Neural progenitor cell (in vitro differentiated cells): ENCODE data around the gene UGT1A8. TPM values are rescaled to one million over a fixed set of nuclear protein-coding genes. Genes with fewer than 3 reads are reported as not detected.
"Not testable (repeated sequence)": the region's sequence is repeated elsewhere in the genome, so short reads cannot be mapped to it uniquely, and the experiment has no call there.

ENCODE experiments used
- DNase-seq: peaks from one replicate; pipeline ENCODE4 v3.0.0-alpha.2; 2016; ENCODE audit warnings: low spot score
- H2AFZ ChIP-seq: fragments of 200-600 bp; sonication (generic); replicated peaks from 2 replicates; pipeline ENCODE4 v1.6.1; 2016; ENCODE audit warnings: antibody characterized with exemption
- H3F3A ChIP-seq: fragments of 200-600 bp; sonication (generic); 2 replicates; pipeline ENCODE4 v1.6.1; 2016; ENCODE audit warnings: antibody characterized with exemption, low read depth
- H3K27ac ChIP-seq: fragments of 200-600 bp; sonication (generic); 2 replicates; pipeline ENCODE4 v1.5.1; 2016; ENCODE audit warnings: mild to moderate bottlenecking
- H3K27me3 ChIP-seq: fragments of 200-600 bp; sonication (generic); 2 replicates; pipeline ENCODE4 v1.6.1; 2016; ENCODE audit warnings: mild to moderate bottlenecking, moderate library complexity
- H3K36me3 ChIP-seq: fragments of 200-600 bp; sonication (generic); 2 replicates; pipeline ENCODE4 v1.5.1; 2016
- H3K4me1 ChIP-seq: fragments of 200-600 bp; sonication (generic); 2 replicates; pipeline ENCODE4 v1.6.1; 2016; ENCODE audit warnings: mixed run types
- H3K4me2 ChIP-seq: fragments of 200-600 bp; sonication (generic); 2 replicates; pipeline ENCODE4 v1.6.1; 2016
- H3K4me3 ChIP-seq: fragments of 200-600 bp; sonication (generic); 2 replicates; pipeline ENCODE4 v1.5.1; 2016
- H3K79me2 ChIP-seq: fragments of 200-600 bp; sonication (generic); 2 replicates; pipeline ENCODE4 v1.6.1; 2016; ENCODE audit warnings: low read depth
- H3K9ac ChIP-seq: fragments of 200-600 bp; sonication (generic); 2 replicates; pipeline ENCODE4 v1.6.1; 2016
- H3K9me3 ChIP-seq: fragments of 200-600 bp; sonication (generic); 2 replicates; pipeline ENCODE4 v1.5.1; 2016; ENCODE audit warnings: low read depth
- H4K20me1 ChIP-seq: fragments of 200-600 bp; sonication (generic); 2 replicates; pipeline ENCODE4 v1.6.1; 2016; ENCODE audit warnings: low read depth
- H3K27ac Mint-ChIP-seq: 3 replicates; pipeline ENCODE4 v1.8.0; 2021; ENCODE audit warnings: mixed read lengths
- H3K27me3 Mint-ChIP-seq: 2 replicates; pipeline ENCODE4 v1.8.0; 2022; ENCODE audit warnings: low read depth, mild to moderate bottlenecking, inconsistent platforms, moderate library complexity, mixed read lengths; ENCODE audit not compliant: insufficient read depth
- H3K36me3 Mint-ChIP-seq: 3 replicates; pipeline ENCODE4 v1.8.0; 2021; ENCODE audit warnings: mixed read lengths
- H3K4me1 Mint-ChIP-seq: 3 replicates; pipeline ENCODE4 v1.8.0; 2021; ENCODE audit warnings: mixed read lengths
- H3K4me3 Mint-ChIP-seq: 3 replicates; pipeline ENCODE4 v1.8.0; 2021; ENCODE audit warnings: mild to moderate bottlenecking, moderate library complexity, mixed read lengths
- H3K9me3 Mint-ChIP-seq: 3 replicates; pipeline ENCODE4 v1.8.0; 2020; ENCODE audit warnings: mixed read lengths
- EZH2 ChIP-seq: fragments of 200-600 bp; sonication (generic); IDR thresholded peaks from 2 replicates; pipeline ENCODE4 v1.6.1; 2017; ENCODE audit warnings: antibody characterized with exemption, mild to moderate bottlenecking, moderate library complexity
- EZH2phosphoT487 ChIP-seq: fragments of 200-600 bp; sonication (generic); IDR thresholded peaks from 2 replicates; pipeline ENCODE4 v1.6.1; 2017; ENCODE audit warnings: antibody characterized with exemption
- total RNA-seq: library from RNA; depleted of rRNA; stranded (reverse); fragments of >200 nt; gene quantifications from 2 replicates; pipeline ENCODE4 v1.2.3, GENCODE V29; 2015; ENCODE audit warnings: low replicate concordance
- TF ChIP-seq, protein P1 (sequence below): fragments of 200-600 bp; sonication (generic); IDR thresholded peaks from 2 replicates; pipeline ENCODE4 v1.5.1; 2017; ENCODE audit warnings: antibody characterized with exemption, mild to moderate bottlenecking

UGT1A8 gene
- total RNA-seq, 1 donor from 2014 or later, result not detected

DNA sequence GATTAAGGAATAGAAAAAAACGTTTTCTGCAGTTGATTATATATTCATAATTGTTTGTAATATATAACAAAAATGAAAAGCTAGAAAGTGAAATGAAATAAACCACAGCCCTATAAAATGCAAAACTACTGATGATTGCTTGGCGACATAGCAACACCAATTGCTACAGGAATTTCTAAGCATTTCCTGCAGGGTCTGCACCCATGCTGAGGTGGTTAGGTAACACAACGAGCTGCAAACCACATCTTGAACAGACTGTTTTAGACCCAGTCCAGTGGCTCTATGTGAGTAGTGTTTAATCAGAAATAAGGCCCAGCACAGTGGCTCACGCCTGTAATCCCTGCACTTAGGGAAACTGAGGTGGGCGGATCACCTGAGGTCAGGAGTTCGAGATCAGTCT lies 37.1 kb downstream of the UGT1A8 start:
- no peaks in the 10 kb centered on the region for H3K4me1 Mint-ChIP-seq
- H3K27ac ChIP-seq, result no peak overlapping the region
- no peaks in the 10 kb centered on the region for H3K9me3 ChIP-seq
- no peak overlapping the region for H3K4me3 Mint-ChIP-seq
- TF ChIP-seq EZH2phosphoT487, result no peak
- TF ChIP-seq, protein P1, sequence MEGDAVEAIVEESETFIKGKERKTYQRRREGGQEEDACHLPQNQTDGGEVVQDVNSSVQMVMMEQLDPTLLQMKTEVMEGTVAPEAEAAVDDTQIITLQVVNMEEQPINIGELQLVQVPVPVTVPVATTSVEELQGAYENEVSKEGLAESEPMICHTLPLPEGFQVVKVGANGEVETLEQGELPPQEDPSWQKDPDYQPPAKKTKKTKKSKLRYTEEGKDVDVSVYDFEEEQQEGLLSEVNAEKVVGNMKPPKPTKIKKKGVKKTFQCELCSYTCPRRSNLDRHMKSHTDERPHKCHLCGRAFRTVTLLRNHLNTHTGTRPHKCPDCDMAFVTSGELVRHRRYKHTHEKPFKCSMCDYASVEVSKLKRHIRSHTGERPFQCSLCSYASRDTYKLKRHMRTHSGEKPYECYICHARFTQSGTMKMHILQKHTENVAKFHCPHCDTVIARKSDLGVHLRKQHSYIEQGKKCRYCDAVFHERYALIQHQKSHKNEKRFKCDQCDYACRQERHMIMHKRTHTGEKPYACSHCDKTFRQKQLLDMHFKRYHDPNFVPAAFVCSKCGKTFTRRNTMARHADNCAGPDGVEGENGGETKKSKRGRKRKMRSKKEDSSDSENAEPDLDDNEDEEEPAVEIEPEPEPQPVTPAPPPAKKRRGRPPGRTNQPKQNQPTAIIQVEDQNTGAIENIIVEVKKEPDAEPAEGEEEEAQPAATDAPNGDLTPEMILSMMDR, result no peak
- no peak for TF ChIP-seq EZH2
- H3F3A ChIP-seq, result no peaks in the 10 kb centered on the region
- no peaks in the 10 kb centered on the region for H3K4me1 ChIP-seq
- no peak overlapping the region for H3K4me3 ChIP-seq
- no peaks in the 10 kb centered on the region for H3K79me2 ChIP-seq
- H2AFZ ChIP-seq, result no peak overlapping the region
- no peak overlapping the region for H3K9ac ChIP-seq
- peaks cover 2% of the 10 kb centered on the region for H3K27me3 Mint-ChIP-seq
- H4K20me1 ChIP-seq, result no peaks in the 10 kb centered on the region
- no peaks in the 10 kb centered on the region for H3K9me3 Mint-ChIP-seq
- no peak for DNase-seq
- H3K36me3 ChIP-seq, result no peaks in the 10 kb centered on the region
- H3K27me3 ChIP-seq, result no peaks in the 10 kb centered on the region
- H3K27ac Mint-ChIP-seq, result no peak overlapping the region
- H3K36me3 Mint-ChIP-seq, result no peaks in the 10 kb centered on the region
- no peak overlapping the region for H3K4me2 ChIP-seq

DNA sequence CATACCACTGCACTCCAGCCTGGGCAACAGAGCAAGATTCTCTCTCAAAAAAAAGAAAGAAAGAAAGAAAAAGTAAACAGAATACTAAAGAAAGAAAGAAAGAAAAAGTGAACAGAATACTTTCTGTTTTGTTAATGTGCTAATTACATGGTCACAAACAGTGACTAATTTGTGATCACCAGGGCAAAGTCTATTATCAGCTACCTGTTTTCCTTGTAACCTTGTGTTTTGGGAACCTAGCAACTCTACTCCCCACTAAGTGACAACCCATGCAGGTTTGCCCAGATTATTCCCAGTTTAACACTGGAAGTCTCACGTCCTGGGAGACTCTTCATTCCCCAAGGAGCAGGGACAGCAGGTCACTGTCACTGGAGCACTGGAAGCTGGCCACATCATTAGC lies 37.6 kb downstream of the UGT1A8 start:
- no peaks in the 10 kb centered on the region for H3K36me3 ChIP-seq
- Mint-ChIP-seq H3K4me3 (no peak overlapping the region), H3K27me3 (peaks cover 2% of the 10 kb centered on the region), H3K36me3 (no peaks in the 10 kb centered on the region), H3K27ac (no peak overlapping the region), H3K4me1 (no peaks in the 10 kb centered on the region), H3K9me3 (no peaks in the 10 kb centered on the region)
- H3K9me3 ChIP-seq, result no peaks in the 10 kb centered on the region
- H3K27ac ChIP-seq, result no peak overlapping the region
- H3F3A ChIP-seq, result no peaks in the 10 kb centered on the region
- H3K27me3 ChIP-seq, result no peaks in the 10 kb centered on the region
- no peak overlapping the region for H2AFZ ChIP-seq
- no peaks in the 10 kb centered on the region for H3K79me2 ChIP-seq
- no peaks in the 10 kb centered on the region for H3K4me1 ChIP-seq
- H3K4me3 ChIP-seq, result no peak overlapping the region
- no peak for TF ChIP-seq EZH2
- TF ChIP-seq, protein P1, result no peak
- no peak overlapping the region for H3K9ac ChIP-seq
- no peak for DNase-seq
- no peak overlapping the region for H3K4me2 ChIP-seq
- no peaks in the 10 kb centered on the region for H4K20me1 ChIP-seq

DNA sequence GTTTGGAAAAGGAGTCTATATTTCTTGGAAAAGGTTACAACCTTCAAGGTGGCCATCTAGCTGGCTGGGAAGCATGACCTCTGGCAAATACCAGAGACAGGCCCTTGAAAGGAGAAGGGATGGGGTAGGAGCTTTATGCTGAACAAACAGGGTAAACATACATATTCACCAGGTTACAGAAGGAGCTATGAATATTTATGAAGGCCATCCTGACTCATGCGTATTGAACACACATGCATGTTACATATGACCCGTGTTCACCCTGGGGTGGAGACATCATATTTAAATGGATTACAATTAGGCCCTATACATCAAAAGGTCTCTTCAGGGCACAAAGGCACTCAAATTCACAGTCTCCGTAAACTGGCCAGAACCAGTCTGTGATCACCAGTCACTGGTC lies 38.5 kb downstream of the UGT1A8 start:
- DNase-seq, H3K9ac ChIP-seq, H3K9me3 Mint-ChIP-seq, H3K27me3 ChIP-seq, H3K4me2 ChIP-seq, H3K4me3 ChIP-seq, H3F3A ChIP-seq, H3K27ac ChIP-seq, H3K27ac Mint-ChIP-seq, H3K36me3 ChIP-seq, H3K36me3 Mint-ChIP-seq, H3K79me2 ChIP-seq, H2AFZ ChIP-seq, H3K4me3 Mint-ChIP-seq, H3K4me1 Mint-ChIP-seq, H3K4me1 ChIP-seq, H3K9me3 ChIP-seq, H3K27me3 Mint-ChIP-seq, H4K20me1 ChIP-seq: not testable (repeated sequence)

DNA sequence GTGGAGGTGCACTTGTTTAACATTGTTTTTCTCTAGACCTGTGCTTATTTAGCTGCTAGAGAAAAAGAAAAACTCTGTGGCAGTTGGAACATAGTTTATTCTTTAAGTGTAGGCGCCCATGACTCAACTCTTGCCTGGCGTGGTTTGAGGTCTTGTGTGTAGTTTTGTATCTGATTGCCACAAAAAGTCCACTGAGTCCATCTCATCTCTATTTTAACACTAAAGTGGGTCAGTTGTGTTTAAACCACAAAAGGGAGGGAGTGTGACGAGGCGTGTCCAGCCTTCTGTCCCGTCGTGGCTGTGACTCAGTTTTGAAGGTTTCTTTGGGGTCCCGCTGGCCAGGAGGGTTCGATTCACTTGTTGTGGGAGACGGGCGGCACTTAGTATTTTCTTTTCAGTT lies 39.0 kb downstream of the UGT1A8 start:
- Mint-ChIP-seq H3K9me3 (no peaks in the 10 kb centered on the region), H3K36me3 (no peaks in the 10 kb centered on the region)

More for the DNA sequence above, 39.0 kb downstream of the UGT1A8 start:
- H3K9me3 ChIP-seq, result no peaks in the 10 kb centered on the region
- H3K27ac Mint-ChIP-seq, result peak overlapping the region; percentile 19
- H3K4me2 ChIP-seq, result no peak overlapping the region
- no peak overlapping the region for H2AFZ ChIP-seq
- DNase-seq, result no peak
- TF ChIP-seq, protein P1, result no peak
- no peaks in the 10 kb centered on the region for H3K79me2 ChIP-seq
- no peak overlapping the region for H3K9ac ChIP-seq
- H3K4me3 Mint-ChIP-seq, result no peak overlapping the region
- no peak overlapping the region for H3K4me3 ChIP-seq
- H3F3A ChIP-seq, result no peaks in the 10 kb centered on the region
- no peaks in the 10 kb centered on the region for H4K20me1 ChIP-seq
- peaks cover 2% of the 10 kb centered on the region for H3K27me3 Mint-ChIP-seq
- H3K36me3 ChIP-seq, result no peaks in the 10 kb centered on the region
- H3K27me3 ChIP-seq, result no peaks in the 10 kb centered on the region
- no peaks in the 10 kb centered on the region for H3K4me1 Mint-ChIP-seq
- no peak overlapping the region for H3K27ac ChIP-seq
- H3K4me1 ChIP-seq, result no peaks in the 10 kb centered on the region
